ENCODE data around the gene EI24.

EI24 gene

GRCh38 chr11:125564357-125564756, 4.9 kb upstream of the EI24 start:
- ATAC-seq, result no peak
- TF ChIP-seq CSRNP3 (CRISPR knock-in tag; IDR thresholded peaks at IDR 0.05) (no peak), ESRRG (CRISPR knock-in tag; IDR thresholded peaks at IDR 0.05) (no peak), PPARA (CRISPR knock-in tag; IDR thresholded peaks at IDR 0.05; ENCODE audit: borderline replicate concordance) (no peak)

- TF ChIP-seq, protein P1, sequence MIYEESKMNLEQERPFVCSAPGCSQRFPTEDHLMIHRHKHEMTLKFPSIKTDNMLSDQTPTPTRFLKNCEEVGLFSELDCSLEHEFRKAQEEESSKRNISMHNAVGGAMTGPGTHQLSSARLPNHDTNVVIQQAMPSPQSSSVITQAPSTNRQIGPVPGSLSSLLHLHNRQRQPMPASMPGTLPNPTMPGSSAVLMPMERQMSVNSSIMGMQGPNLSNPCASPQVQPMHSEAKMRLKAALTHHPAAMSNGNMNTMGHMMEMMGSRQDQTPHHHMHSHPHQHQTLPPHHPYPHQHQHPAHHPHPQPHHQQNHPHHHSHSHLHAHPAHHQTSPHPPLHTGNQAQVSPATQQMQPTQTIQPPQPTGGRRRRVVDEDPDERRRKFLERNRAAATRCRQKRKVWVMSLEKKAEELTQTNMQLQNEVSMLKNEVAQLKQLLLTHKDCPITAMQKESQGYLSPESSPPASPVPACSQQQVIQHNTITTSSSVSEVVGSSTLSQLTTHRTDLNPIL (CRISPR knock-in tag; IDR thresholded peaks at IDR 0.05; ENCODE audit: low read depth), result no peak
- TF ChIP-seq OSR1 (CRISPR knock-in tag; IDR thresholded peaks at IDR 0.05) (no peak), TOX (CRISPR knock-in tag; IDR thresholded peaks at IDR 0.05; ENCODE audit: borderline replicate concordance) (no peak), ZNF565 (CRISPR knock-in tag; conservative IDR thresholded peaks at IDR 0.05; ENCODE audit: low read depth) (no peak), ESRRG (CRISPR knock-in tag; IDR thresholded peaks at IDR 0.05) (no peak), CSRNP3 (CRISPR knock-in tag; IDR thresholded peaks at IDR 0.05) (no peak), ZFP3 (CRISPR knock-in tag; IDR thresholded peaks at IDR 0.05) (no peak), ZC3H10 (CRISPR knock-in tag; IDR thresholded peaks at IDR 0.05) (no peak), RARB (CRISPR knock-in tag; IDR thresholded peaks at IDR 0.05) (no peak), ZFP30 (CRISPR knock-in tag; IDR thresholded peaks at IDR 0.05) (no peak), GLIS3 (CRISPR knock-in tag; IDR thresholded peaks at IDR 0.05) (no peak), ARNTL (CRISPR knock-in tag; IDR thresholded peaks at IDR 0.05; ENCODE audit: borderline replicate concordance, low read depth) (no peak), BACH2 (CRISPR knock-in tag; IDR thresholded peaks at IDR 0.05; ENCODE audit: borderline replicate concordance) (no peak), ZNF8 (CRISPR knock-in tag; IDR thresholded peaks at IDR 0.05) (no peak), CSDC2 (CRISPR knock-in tag; IDR thresholded peaks at IDR 0.05) (no peak)
- TF ChIP-seq, protein P2, sequence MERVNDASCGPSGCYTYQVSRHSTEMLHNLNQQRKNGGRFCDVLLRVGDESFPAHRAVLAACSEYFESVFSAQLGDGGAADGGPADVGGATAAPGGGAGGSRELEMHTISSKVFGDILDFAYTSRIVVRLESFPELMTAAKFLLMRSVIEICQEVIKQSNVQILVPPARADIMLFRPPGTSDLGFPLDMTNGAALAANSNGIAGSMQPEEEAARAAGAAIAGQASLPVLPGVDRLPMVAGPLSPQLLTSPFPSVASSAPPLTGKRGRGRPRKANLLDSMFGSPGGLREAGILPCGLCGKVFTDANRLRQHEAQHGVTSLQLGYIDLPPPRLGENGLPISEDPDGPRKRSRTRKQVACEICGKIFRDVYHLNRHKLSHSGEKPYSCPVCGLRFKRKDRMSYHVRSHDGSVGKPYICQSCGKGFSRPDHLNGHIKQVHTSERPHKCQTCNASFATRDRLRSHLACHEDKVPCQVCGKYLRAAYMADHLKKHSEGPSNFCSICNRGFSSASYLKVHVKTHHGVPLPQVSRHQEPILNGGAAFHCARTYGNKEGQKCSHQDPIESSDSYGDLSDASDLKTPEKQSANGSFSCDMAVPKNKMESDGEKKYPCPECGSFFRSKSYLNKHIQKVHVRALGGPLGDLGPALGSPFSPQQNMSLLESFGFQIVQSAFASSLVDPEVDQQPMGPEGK (CRISPR knock-in tag; IDR thresholded peaks at IDR 0.05; ENCODE audit: borderline replicate concordance), result no peak
- TF ChIP-seq, protein P3, sequence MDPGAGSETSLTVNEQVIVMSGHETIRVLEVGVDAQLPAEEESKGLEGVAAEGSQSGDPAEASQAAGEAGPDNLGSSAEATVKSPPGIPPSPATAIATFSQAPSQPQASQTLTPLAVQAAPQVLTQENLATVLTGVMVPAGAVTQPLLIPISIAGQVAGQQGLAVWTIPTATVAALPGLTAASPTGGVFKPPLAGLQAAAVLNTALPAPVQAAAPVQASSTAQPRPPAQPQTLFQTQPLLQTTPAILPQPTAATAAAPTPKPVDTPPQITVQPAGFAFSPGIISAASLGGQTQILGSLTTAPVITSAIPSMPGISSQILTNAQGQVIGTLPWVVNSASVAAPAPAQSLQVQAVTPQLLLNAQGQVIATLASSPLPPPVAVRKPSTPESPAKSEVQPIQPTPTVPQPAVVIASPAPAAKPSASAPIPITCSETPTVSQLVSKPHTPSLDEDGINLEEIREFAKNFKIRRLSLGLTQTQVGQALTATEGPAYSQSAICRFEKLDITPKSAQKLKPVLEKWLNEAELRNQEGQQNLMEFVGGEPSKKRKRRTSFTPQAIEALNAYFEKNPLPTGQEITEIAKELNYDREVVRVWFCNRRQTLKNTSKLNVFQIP (CRISPR knock-in tag; IDR thresholded peaks at IDR 0.05; ENCODE audit: borderline replicate concordance, low read depth), result no peak
- TF ChIP-seq, protein P4, sequence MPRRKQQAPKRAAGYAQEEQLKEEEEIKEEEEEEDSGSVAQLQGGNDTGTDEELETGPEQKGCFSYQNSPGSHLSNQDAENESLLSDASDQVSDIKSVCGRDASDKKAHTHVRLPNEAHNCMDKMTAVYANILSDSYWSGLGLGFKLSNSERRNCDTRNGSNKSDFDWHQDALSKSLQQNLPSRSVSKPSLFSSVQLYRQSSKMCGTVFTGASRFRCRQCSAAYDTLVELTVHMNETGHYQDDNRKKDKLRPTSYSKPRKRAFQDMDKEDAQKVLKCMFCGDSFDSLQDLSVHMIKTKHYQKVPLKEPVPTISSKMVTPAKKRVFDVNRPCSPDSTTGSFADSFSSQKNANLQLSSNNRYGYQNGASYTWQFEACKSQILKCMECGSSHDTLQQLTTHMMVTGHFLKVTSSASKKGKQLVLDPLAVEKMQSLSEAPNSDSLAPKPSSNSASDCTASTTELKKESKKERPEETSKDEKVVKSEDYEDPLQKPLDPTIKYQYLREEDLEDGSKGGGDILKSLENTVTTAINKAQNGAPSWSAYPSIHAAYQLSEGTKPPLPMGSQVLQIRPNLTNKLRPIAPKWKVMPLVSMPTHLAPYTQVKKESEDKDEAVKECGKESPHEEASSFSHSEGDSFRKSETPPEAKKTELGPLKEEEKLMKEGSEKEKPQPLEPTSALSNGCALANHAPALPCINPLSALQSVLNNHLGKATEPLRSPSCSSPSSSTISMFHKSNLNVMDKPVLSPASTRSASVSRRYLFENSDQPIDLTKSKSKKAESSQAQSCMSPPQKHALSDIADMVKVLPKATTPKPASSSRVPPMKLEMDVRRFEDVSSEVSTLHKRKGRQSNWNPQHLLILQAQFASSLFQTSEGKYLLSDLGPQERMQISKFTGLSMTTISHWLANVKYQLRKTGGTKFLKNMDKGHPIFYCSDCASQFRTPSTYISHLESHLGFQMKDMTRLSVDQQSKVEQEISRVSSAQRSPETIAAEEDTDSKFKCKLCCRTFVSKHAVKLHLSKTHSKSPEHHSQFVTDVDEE (CRISPR knock-in tag; IDR thresholded peaks at IDR 0.05), result no peak
- ATAC-seq, result no peak
Measured at GRCh38 chr11:125566235-125566634, 3.0 kb upstream of the EI24 start.

DNA sequence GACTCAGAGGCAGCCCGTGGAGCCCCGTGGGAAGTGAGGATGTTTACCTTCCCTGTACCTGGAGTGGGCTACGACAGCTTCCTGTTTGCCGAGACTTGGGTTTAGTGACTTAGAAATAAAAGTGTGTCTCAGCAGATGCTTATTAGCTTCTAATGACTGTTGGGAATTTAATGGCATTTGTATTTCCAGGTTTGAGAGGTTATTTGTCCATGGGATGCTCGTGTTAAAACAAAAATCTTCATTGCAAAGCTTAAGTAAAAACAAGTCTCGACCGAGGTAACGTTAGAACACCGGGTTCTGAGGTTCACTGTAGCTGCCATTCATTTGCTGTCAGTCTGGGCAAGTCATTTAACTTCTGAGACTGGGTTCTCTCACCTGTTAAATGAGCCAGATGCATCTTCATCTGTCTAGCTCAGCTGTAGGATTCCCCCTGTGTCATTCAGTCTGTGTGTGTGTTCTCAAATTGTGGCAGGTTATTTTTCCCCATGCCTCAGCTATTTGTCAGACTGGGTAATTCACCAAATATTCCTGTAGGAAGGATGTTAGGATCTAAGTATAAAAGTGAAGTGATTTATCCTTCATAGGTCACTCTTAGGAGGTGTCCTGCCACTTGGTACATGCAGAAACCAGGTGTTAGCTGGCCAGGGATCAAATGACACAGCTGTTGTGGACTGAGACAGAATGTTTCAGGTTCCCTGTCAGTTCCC, 791 bp downstream of the EI24 start:
- ATAC-seq, result no peak
- TF ChIP-seq ZNF565 (CRISPR knock-in tag; conservative IDR thresholded peaks at IDR 0.05; ENCODE audit: low read depth) (no peak), SNAI2 (CRISPR knock-in tag; IDR thresholded peaks at IDR 0.05) (no peak), GLIS3 (CRISPR knock-in tag; IDR thresholded peaks at IDR 0.05) (no peak), ZC3H10 (CRISPR knock-in tag; IDR thresholded peaks at IDR 0.05) (no peak), BACH2 (CRISPR knock-in tag; IDR thresholded peaks at IDR 0.05; ENCODE audit: borderline replicate concordance) (no peak), CSDC2 (CRISPR knock-in tag; IDR thresholded peaks at IDR 0.05) (no peak), ZNF8 (CRISPR knock-in tag; IDR thresholded peaks at IDR 0.05) (no peak), OSR1 (CRISPR knock-in tag; IDR thresholded peaks at IDR 0.05) (no peak), ARNTL (CRISPR knock-in tag; IDR thresholded peaks at IDR 0.05; ENCODE audit: borderline replicate concordance, low read depth) (no peak), TCF4 (CRISPR knock-in tag; IDR thresholded peaks at IDR 0.05; ENCODE audit: borderline replicate concordance) (no peak), PPARA (CRISPR knock-in tag; IDR thresholded peaks at IDR 0.05; ENCODE audit: borderline replicate concordance) (no peak), ZFP30 (CRISPR knock-in tag; IDR thresholded peaks at IDR 0.05) (no peak), TOX (CRISPR knock-in tag; IDR thresholded peaks at IDR 0.05; ENCODE audit: borderline replicate concordance) (no peak), CSRNP3 (CRISPR knock-in tag; IDR thresholded peaks at IDR 0.05) (no peak)
- TF ChIP-seq, protein P3 (CRISPR knock-in tag; IDR thresholded peaks at IDR 0.05; ENCODE audit: borderline replicate concordance, low read depth), result no peak

Data from SK-N-SH treated with all-trans-retinoic acid at 6 μM for 48 hours (cell line).